Measurements from ENCODE around the gene PRKCH. TPM values are rescaled to one million over a fixed set of nuclear protein-coding genes. Genes with fewer than 3 reads are reported as not detected.

The PRKCH gene
- total and polyA plus RNA-seq, 10 of the 15 experiments (the other 5 are each of a cell fraction or from before 2014, with no cell fraction given) = 10.7 to 140 (median 33.2) TPM

GRCh38 chr14:61381553-61381952, 60.2 kb downstream of the PRKCH start (continued):
- TF ChIP-seq ATF7 (IDR thresholded peaks at IDR 0.05; ENCODE audit: low read depth) = 0 out of 2 replicates have a peak, but pooled peaks have one; percentile 15
- TF ChIP-seq NR2C1 (IDR thresholded peaks at IDR 0.05) = no peak
- no peak for TF ChIP-seq TCF12 (IDR thresholded peaks at IDR 0.05; ENCODE audit: low read depth, low read length)
- no peak for TF ChIP-seq ZNF622 (IDR thresholded peaks at IDR 0.05)
- peak; percentile 28; the same call in 1 of the 2 replicates for TF ChIP-seq NR2F1 (conservative IDR thresholded peaks at IDR 0.05)
- TF ChIP-seq RELA (IDR thresholded peaks at IDR 0.05; ENCODE audit: borderline replicate concordance, partially characterized antibody) = no peak
- no peak for TF ChIP-seq RELB (IDR thresholded peaks at IDR 0.05; ENCODE audit: low read depth)
- TF ChIP-seq YY1 (IDR thresholded peaks at IDR 0.05; ENCODE audit: low read depth, low read length) = no peak
- no peak for TF ChIP-seq SP1 (IDR thresholded peaks at IDR 0.05; ENCODE audit: low read depth, low read length)
- peak; percentile 67 for TF ChIP-seq MEF2B (IDR thresholded peaks at IDR 0.05; ENCODE audit: partially characterized antibody, poor library complexity, severe bottlenecking)
- no peak for TF ChIP-seq ZNF592 (IDR thresholded peaks at IDR 0.05)
- TF ChIP-seq BMI1 (IDR thresholded peaks at IDR 0.05; ENCODE audit: borderline replicate concordance) = no peak
- no peak for TF ChIP-seq NFXL1 (IDR thresholded peaks at IDR 0.05; ENCODE audit: borderline replicate concordance)
- no peak for TF ChIP-seq FOXK2 (IDR thresholded peaks at IDR 0.05)
- no peak for TF ChIP-seq NR2C2 (IDR thresholded peaks at IDR 0.05; ENCODE audit: borderline replicate concordance, control insufficient read depth, insufficient read length, low read depth)
- TF ChIP-seq ZSCAN29 (IDR thresholded peaks at IDR 0.05) = no peak
- TF ChIP-seq JUND (IDR thresholded peaks at IDR 0.05; ENCODE audit: low read depth, low read length) = no peak
- TF ChIP-seq ZNF24 (IDR thresholded peaks at IDR 0.05) = no peak
- no peak for TF ChIP-seq ASH2L (IDR thresholded peaks at IDR 0.05; ENCODE audit: borderline replicate concordance, low read depth)
- no peak for TF ChIP-seq RAD21 (IDR thresholded peaks at IDR 0.05; ENCODE audit: insufficient read depth, low read depth, low read length)
- no peak for TF ChIP-seq MAX (IDR thresholded peaks at IDR 0.05; ENCODE audit: low read depth, low read length)
- TF ChIP-seq CBX3 (IDR thresholded peaks at IDR 0.05; ENCODE audit: borderline replicate concordance, low read depth) = no peak
- TF ChIP-seq SREBF1 (IDR thresholded peaks at IDR 0.05; ENCODE audit: low read length) = no peak
- TF ChIP-seq POU2F2 (IDR thresholded peaks at IDR 0.05; ENCODE audit: borderline replicate concordance, low read depth, low read length) = no peak
- TF ChIP-seq IKZF2 (IDR thresholded peaks at IDR 0.05) = no peak
- TF ChIP-seq CBX5 (IDR thresholded peaks at IDR 0.05; ENCODE audit: low read depth) = no peak
- TF ChIP-seq ETV6 (conservative IDR thresholded peaks at IDR 0.05 in 1 of 2, IDR thresholded peaks at IDR 0.05 in 1 of 2; ENCODE audit: borderline replicate concordance in 1 of 2, low read depth in 1 of 2) = no peak
- no peak for TF ChIP-seq TARDBP (IDR thresholded peaks at IDR 0.05; ENCODE audit: borderline replicate concordance)

All from GM12878 (cell line).